Measurements from ENCODE around the gene OXNAD1. TPM values are rescaled to one million over a fixed set of nuclear protein-coding genes. Genes with fewer than 3 reads are reported as not detected.

The OXNAD1 gene
- polyA plus RNA-seq, 1 of the 3 experiments (the other 2 are of a cell fraction): 6.9 TPM

DNA sequence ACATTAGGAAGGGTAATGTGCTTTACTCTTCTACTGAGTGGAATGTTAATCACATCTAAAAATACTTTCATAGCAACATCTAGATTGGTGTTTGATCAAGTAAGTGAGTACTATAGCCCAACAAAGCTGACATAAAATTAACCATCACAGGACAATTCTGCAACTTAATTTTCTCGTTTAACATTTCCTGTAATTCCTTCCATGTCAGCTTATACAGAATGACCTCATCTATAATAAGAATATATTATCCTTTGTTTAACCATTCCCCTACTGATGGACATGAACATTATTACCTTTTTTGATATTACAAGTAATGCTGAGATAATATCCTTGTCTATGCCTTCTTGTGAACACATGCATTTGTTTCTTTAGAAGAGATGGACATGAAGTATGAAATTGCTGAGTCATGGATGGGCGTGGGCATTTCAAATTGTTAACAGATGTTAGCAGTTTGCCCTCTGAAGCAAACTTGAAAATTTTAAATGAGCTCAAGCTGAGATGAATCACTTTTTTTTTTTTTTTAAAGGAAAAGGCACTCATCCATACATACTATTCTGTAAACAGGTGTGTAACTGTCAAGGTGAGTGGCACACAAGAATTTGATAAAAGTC lies 85.1 kb downstream of the OXNAD1 start:
- H3K36me3 ChIP-seq (replicated peaks in 1 of 2; ENCODE audit: control insufficient read depth in 1 of 2, insufficient read depth in 2 of 2, low read length in 1 of 2): peaks cover 21 to 32% of the 10 kb centered on the region in 2 experiments
- peaks cover 16% of the 10 kb centered on the region for H3F3A ChIP-seq (replicated peaks; ENCODE audit: insufficient read depth)
- peak; percentile 28 for DNase-seq
- no peak overlapping the region for H3K4me3 ChIP-seq (ENCODE audit: low read depth in 2 of 2, low read length in 1 of 2)
- no peak overlapping the region for H3K9ac ChIP-seq
- POLR2A ChIA-PET: no interaction called here
- WGBS (ENCODE audit: low lambda C conversion rate): 9% methylated on average over 2 of the region's 2 CpGs
- H3K27me3 ChIP-seq (ENCODE audit: insufficient read depth): no peaks in the 10 kb centered on the region
- no peaks in the 10 kb centered on the region for H3K9me2 ChIP-seq
- H3K27ac ChIP-seq (ENCODE audit: low read depth in 2 of 2, low read length in 1 of 2): peak overlapping the region; percentile 66 to 69
- CTCF ChIA-PET: interaction anchor here (0.6 kb wide), 1 partner anchor 24 kb away, joined by 3 read pairs; no protein-coding TSS in a partner anchor
- no peaks in the 10 kb centered on the region for H4K20me1 ChIP-seq (ENCODE audit: insufficient read depth)
- H3K4me2 ChIP-seq: peak overlapping the region; percentile 54; the same call in 1 of the 2 replicates
- H3K9me3 ChIP-seq: no peaks in the 10 kb centered on the region
- no peak overlapping the region for H2AFZ ChIP-seq (ENCODE audit: low read depth)
- TF ChIP-seq EZH2phosphoT487 (IDR thresholded peaks at IDR 0.05; ENCODE audit: borderline replicate concordance, low read depth) (no peak), FOXM1 (IDR thresholded peaks at IDR 0.05; ENCODE audit: low read depth) (no peak), NRF1 (IDR thresholded peaks at IDR 0.05; ENCODE audit: low read depth, low read length) (no peak), EP300 (IDR thresholded peaks at IDR 0.05; ENCODE audit: borderline replicate concordance in 1 of 2, low read depth in 1 of 2, low read length in 1 of 2) (peak in 1 of 2 experiments; percentile 29; a peak in 1 of 4 replicates), SIN3A (IDR thresholded peaks at IDR 0.05; ENCODE audit: borderline replicate concordance, low read depth, low read length) (no peak), ELF1 (IDR thresholded peaks at IDR 0.05) (no peak), MEF2A (IDR thresholded peaks at IDR 0.05; ENCODE audit: borderline replicate concordance, low read depth) (no peak), POLR2AphosphoS5 (IDR thresholded peaks at IDR 0.05; ENCODE audit: low read depth, low read length) (no peak), JUND (IDR thresholded peaks at IDR 0.05) (peak; percentile 48), FOSL2 (IDR thresholded peaks at IDR 0.05; ENCODE audit: borderline replicate concordance, low read depth) (peak; percentile 59; the same call in 1 of the 2 replicates), TCF12 (IDR thresholded peaks at IDR 0.05) (peak; percentile 96), GABPA (IDR thresholded peaks at IDR 0.05; ENCODE audit: low read depth) (no peak), SMC3 (IDR thresholded peaks at IDR 0.05; ENCODE audit: low read depth, low read length) (no peak), GATA2 (CRISPR knock-in tag; IDR thresholded peaks at IDR 0.05) (no peak), TEAD4 (IDR thresholded peaks at IDR 0.05; ENCODE audit: borderline replicate concordance, insufficient read depth) (no peak), RAD21 (IDR thresholded peaks at IDR 0.05; ENCODE audit: low read length) (no peak), NFIC (IDR thresholded peaks at IDR 0.05; ENCODE audit: borderline replicate concordance) (no peak), YY1 (IDR thresholded peaks at IDR 0.05; ENCODE audit: low read depth) (no peak), FOXJ3 (CRISPR knock-in tag; IDR thresholded peaks at IDR 0.05) (no peak), CHD2 (IDR thresholded peaks at IDR 0.05; ENCODE audit: low read length, partially characterized antibody) (no peak), RXRA (IDR thresholded peaks at IDR 0.05; ENCODE audit: borderline replicate concordance, low read depth) (no peak), TAF1 (IDR thresholded peaks at IDR 0.05; ENCODE audit: borderline replicate concordance, low read depth, low read length) (no peak)
- TF ChIP-seq, protein P1, sequence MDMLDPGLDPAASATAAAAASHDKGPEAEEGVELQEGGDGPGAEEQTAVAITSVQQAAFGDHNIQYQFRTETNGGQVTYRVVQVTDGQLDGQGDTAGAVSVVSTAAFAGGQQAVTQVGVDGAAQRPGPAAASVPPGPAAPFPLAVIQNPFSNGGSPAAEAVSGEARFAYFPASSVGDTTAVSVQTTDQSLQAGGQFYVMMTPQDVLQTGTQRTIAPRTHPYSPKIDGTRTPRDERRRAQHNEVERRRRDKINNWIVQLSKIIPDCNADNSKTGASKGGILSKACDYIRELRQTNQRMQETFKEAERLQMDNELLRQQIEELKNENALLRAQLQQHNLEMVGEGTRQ (IDR thresholded peaks at IDR 0.05; ENCODE audit: borderline replicate concordance, low read depth, low read length): no peak
- TF ChIP-seq, protein P2, sequence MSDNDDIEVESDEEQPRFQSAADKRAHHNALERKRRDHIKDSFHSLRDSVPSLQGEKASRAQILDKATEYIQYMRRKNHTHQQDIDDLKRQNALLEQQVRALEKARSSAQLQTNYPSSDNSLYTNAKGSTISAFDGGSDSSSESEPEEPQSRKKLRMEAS (IDR thresholded peaks at IDR 0.05; ENCODE audit: low read depth): no peak; the same call in 1 of the 2 replicates
- TF ChIP-seq, protein P3, sequence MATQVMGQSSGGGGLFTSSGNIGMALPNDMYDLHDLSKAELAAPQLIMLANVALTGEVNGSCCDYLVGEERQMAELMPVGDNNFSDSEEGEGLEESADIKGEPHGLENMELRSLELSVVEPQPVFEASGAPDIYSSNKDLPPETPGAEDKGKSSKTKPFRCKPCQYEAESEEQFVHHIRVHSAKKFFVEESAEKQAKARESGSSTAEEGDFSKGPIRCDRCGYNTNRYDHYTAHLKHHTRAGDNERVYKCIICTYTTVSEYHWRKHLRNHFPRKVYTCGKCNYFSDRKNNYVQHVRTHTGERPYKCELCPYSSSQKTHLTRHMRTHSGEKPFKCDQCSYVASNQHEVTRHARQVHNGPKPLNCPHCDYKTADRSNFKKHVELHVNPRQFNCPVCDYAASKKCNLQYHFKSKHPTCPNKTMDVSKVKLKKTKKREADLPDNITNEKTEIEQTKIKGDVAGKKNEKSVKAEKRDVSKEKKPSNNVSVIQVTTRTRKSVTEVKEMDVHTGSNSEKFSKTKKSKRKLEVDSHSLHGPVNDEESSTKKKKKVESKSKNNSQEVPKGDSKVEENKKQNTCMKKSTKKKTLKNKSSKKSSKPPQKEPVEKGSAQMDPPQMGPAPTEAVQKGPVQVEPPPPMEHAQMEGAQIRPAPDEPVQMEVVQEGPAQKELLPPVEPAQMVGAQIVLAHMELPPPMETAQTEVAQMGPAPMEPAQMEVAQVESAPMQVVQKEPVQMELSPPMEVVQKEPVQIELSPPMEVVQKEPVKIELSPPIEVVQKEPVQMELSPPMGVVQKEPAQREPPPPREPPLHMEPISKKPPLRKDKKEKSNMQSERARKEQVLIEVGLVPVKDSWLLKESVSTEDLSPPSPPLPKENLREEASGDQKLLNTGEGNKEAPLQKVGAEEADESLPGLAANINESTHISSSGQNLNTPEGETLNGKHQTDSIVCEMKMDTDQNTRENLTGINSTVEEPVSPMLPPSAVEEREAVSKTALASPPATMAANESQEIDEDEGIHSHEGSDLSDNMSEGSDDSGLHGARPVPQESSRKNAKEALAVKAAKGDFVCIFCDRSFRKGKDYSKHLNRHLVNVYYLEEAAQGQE (IDR thresholded peaks at IDR 0.05; ENCODE audit: low read depth, low read length): no peak
- TF ChIP-seq, protein P4, sequence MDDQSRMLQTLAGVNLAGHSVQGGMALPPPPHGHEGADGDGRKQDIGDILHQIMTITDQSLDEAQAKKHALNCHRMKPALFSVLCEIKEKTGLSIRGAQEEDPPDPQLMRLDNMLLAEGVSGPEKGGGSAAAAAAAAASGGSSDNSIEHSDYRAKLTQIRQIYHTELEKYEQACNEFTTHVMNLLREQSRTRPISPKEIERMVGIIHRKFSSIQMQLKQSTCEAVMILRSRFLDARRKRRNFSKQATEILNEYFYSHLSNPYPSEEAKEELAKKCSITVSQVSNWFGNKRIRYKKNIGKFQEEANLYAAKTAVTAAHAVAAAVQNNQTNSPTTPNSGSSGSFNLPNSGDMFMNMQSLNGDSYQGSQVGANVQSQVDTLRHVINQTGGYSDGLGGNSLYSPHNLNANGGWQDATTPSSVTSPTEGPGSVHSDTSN (IDR thresholded peaks at IDR 0.05): no peak; the same call in 1 of the 2 replicates
- TF ChIP-seq, protein P5, sequence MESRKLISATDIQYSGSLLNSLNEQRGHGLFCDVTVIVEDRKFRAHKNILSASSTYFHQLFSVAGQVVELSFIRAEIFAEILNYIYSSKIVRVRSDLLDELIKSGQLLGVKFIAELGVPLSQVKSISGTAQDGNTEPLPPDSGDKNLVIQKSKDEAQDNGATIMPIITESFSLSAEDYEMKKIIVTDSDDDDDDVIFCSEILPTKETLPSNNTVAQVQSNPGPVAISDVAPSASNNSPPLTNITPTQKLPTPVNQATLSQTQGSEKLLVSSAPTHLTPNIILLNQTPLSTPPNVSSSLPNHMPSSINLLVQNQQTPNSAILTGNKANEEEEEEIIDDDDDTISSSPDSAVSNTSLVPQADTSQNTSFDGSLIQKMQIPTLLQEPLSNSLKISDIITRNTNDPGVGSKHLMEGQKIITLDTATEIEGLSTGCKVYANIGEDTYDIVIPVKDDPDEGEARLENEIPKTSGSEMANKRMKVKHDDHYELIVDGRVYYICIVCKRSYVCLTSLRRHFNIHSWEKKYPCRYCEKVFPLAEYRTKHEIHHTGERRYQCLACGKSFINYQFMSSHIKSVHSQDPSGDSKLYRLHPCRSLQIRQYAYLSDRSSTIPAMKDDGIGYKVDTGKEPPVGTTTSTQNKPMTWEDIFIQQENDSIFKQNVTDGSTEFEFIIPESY (IDR thresholded peaks at IDR 0.05; ENCODE audit: borderline replicate concordance, low read depth): no peak
- no peaks in the 10 kb centered on the region for H3K79me2 ChIP-seq (ENCODE audit: insufficient read depth)
- peaks cover 14 to 19% of the 10 kb centered on the region in 2 experiments for H3K4me1 ChIP-seq (ENCODE audit: control insufficient read depth in 1 of 2, insufficient read depth in 2 of 2, low read depth in 1 of 2, low read length in 1 of 2)
